Gastroesophageal sphincter (tissue), 3 donors: ENCODE results near the gene FAM234A.

ENCODE experiments used
- EP300 ChIP-seq: sonication (generic); formaldehyde crosslinking; IDR thresholded peaks from one replicate; pipeline ENCODE4 v1.6.1; 2017; ENCODE audit warnings: antibody characterized with exemption, mild to moderate bottlenecking
- POLR2A ChIP-seq, 2 donors: fragments of 450-650 bp; IDR thresholded peaks; one replicate each; pipeline ENCODE4 v1.6.1; 2017; ENCODE audit warnings: antibody characterized with exemption in 2 of 2, mild to moderate bottlenecking in 2 of 2, moderate library complexity in 1 of 2
- TF ChIP-seq, protein P1 (sequence below), 4 experiments: fragments of 200-600 bp in 2 of 4; fragments of 450-650 bp in 2 of 4; sonication (generic) in 1 of 4; IDR thresholded peaks; one replicate each; pipeline ENCODE4 v1.5.1; 2017 to 2019; ENCODE audit warnings: antibody characterized with exemption in 4 of 4, mild to moderate bottlenecking in 2 of 4, moderate library complexity in 2 of 4

DNA sequence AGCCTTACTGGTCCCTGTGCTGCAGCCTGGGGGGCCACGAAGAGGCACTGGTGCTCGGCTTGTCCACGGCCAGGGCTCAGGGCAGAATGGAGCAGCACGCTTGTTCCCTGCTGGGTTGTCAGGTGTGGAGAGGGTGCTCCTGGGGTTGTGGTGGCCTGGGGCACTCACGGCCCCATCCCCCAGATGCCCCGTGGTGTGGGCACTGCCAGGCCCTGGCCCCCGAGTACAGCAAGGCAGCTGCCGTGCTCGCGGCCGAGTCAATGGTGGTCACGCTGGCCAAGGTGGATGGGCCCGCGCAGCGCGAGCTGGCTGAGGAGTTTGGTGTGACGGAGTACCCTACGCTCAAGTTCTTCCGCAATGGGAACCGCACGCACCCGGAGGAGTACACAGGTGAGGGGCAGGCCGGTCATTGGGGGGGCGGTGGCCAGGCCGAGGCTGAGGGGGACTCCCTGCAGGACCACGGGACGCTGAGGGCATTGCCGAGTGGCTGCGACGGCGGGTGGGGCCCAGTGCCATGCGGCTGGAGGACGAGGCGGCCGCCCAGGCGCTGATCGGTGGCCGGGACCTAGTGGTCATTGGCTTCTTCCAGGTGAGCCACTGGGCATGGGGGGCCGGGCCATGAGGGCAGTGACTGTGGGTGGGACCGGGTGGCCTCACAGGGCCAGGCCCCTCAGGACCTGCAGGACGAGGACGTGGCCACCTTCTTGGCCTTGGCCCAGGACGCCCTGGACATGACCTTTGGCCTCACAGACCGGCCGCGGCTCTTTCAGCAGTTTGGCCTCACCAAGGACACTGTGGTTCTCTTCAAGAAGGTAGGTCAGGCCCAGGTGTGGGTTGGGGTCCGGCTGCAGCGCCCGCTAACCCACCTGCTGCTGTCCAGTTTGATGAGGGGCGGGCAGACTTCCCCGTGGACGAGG, 49.8 kb downstream of the FAM234A start:
- TF ChIP-seq, protein P1, sequence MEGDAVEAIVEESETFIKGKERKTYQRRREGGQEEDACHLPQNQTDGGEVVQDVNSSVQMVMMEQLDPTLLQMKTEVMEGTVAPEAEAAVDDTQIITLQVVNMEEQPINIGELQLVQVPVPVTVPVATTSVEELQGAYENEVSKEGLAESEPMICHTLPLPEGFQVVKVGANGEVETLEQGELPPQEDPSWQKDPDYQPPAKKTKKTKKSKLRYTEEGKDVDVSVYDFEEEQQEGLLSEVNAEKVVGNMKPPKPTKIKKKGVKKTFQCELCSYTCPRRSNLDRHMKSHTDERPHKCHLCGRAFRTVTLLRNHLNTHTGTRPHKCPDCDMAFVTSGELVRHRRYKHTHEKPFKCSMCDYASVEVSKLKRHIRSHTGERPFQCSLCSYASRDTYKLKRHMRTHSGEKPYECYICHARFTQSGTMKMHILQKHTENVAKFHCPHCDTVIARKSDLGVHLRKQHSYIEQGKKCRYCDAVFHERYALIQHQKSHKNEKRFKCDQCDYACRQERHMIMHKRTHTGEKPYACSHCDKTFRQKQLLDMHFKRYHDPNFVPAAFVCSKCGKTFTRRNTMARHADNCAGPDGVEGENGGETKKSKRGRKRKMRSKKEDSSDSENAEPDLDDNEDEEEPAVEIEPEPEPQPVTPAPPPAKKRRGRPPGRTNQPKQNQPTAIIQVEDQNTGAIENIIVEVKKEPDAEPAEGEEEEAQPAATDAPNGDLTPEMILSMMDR (IDR thresholded peaks at IDR 0.05): no peak
- no peak for TF ChIP-seq EP300
- no peak for TF ChIP-seq POLR2A (IDR thresholded peaks at IDR 0.05)
